Testis (tissue), 3 donors: ENCODE results near the gene SPIRE2. TPM values are rescaled to one million over a fixed set of nuclear protein-coding genes. Genes with fewer than 3 reads are reported as not detected.

Experiments used
- DNase-seq: peaks from one replicate; pipeline ENCODE4 v3.0.0-alpha.2; 2019
- H3K27ac ChIP-seq, 2 donors: fragments of 200-600 bp; sonication (generic); one replicate each; pipeline ENCODE4 v1.5.1; 2019
- H3K27me3 ChIP-seq: fragments of 200-600 bp; sonication (generic); one replicate; pipeline ENCODE4 v1.5.1; 2019
- H3K36me3 ChIP-seq: fragments of 200-600 bp; sonication (generic); one replicate; pipeline ENCODE4 v1.5.1; 2017; ENCODE audit warnings: low read depth; ENCODE audit errors: missing control alignments
- H3K4me1 ChIP-seq: fragments of 200-600 bp; sonication (generic); one replicate; pipeline ENCODE4 v1.5.1; 2019
- H3K4me3 ChIP-seq, 2 donors: fragments of 200-600 bp; sonication (generic); one replicate each; pipeline ENCODE4 v1.5.1; 2017 to 2019
- H3K9me3 ChIP-seq: fragments of 200-600 bp; sonication (generic); one replicate; pipeline ENCODE4 v1.5.1; 2017
- POLR2A ChIP-seq: fragments of 450-650 bp; IDR thresholded peaks from one replicate; pipeline ENCODE4 v1.6.1; 2017; ENCODE audit warnings: antibody characterized with exemption, mild to moderate bottlenecking, moderate library complexity
- WGBS, 2 donors: methylation state at CpG; one replicate each; pipeline ENCODE4 v1.1.5; 2018; 5-methylcytosine and 5-hydroxymethylcytosine counted together
- intact Hi-C: fragments of 100-400 bp; cut with DNase I; formaldehyde crosslinking; loops from one replicate; pipeline ENCODE4 v1.15.1; 2023; ENCODE audit warnings: low total_unique reads
- polyA plus RNA-seq: library from polyadenylated mRNA; stranded (reverse); fragments of 350-450 nt; fragmentation: Illumina TruSeq; extraction: RNeasy Lipid Tissue Mini Kit (QIAGEN cat#74804); gene quantifications from one replicate; pipeline ENCODE4 v1.2.3, GENCODE V29; 2014; ENCODE audit warnings: low read depth, low replicate concordance; ENCODE audit not compliant: insufficient read depth
- total RNA-seq, 2 donors: library from RNA; depleted of rRNA; stranded (reverse); fragments of >200 nt; gene quantifications; one replicate each; pipeline ENCODE4 v1.2.3, GENCODE V29; 2016
- TF ChIP-seq, protein P1 (sequence below), 3 experiments: fragments of 450-650 bp in 2 of 3; fragments of 200-600 bp in 1 of 3; sonication (generic) in 1 of 3; IDR thresholded peaks; one replicate each; pipeline ENCODE4 v1.5.1; 2016 to 2019; ENCODE audit warnings: antibody characterized with exemption in 3 of 3, mild to moderate bottlenecking in 2 of 3, moderate library complexity in 1 of 3

The SPIRE2 gene
- total and polyA plus RNA-seq, 3 donors from 2014 or later, result 11.5 to 31.3 (median 20.9) TPM

DNA sequence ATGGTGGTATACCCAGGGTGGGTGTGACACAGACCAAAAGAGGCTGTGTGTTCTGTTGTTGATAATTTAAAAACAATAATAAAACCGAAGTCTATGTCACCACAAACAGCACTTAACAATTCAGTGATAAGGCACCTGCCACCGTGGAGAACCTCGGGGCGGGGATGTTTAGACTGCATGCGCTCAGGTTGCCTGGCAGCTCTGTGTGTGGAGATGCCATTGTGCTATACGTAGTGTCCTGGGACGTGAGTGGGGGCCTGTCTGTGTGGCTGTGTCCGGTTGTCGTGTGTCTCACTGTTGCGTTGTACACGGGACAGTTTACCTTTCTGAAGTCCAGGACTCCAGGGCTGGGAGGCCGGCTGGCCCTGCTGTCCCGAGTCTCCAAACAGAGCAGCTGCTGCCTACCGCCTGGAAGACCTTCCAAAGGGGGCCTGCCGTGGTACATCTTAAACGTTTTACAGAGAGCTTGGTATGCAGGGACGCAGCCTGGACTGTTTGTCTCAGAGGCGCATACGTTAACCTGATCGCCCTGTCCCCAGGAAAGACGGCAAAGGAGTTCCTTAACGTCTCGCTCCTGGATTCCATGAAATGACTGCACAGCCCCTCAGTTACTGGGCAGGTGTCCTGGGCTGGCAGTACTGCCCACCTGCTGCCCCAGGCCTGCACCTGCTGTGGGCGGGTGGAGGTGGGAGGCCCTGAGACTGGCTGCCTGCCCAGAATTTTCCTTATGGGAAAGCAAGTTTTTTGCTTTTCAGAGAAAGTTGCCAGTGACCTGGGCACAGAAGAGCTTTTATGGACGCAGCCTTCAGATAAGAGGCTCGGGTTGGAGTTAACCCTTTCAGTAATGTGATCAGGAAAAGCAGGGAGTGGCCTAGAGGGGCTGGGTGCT, 19.0 kb downstream of the SPIRE2 start:
- Histone ChIP-seq H3K36me3 (no peaks in the 10 kb centered on the region), H3K4me3 (no peak overlapping the region)
- DNase-seq, result no peak

GRCh38 chr16:89847940-89848297, 19.6 kb downstream of the SPIRE2 start:
- Histone ChIP-seq H3K27me3 (no peaks in the 10 kb centered on the region), H3K27ac (no peak overlapping the region), H3K9me3 (no peaks in the 10 kb centered on the region), H3K4me1 (peaks cover 5% of the 10 kb centered on the region), H3K4me3 (no peak overlapping the region), H3K36me3 (no peaks in the 10 kb centered on the region)
- no peak for DNase-seq
- TF ChIP-seq, protein P1, sequence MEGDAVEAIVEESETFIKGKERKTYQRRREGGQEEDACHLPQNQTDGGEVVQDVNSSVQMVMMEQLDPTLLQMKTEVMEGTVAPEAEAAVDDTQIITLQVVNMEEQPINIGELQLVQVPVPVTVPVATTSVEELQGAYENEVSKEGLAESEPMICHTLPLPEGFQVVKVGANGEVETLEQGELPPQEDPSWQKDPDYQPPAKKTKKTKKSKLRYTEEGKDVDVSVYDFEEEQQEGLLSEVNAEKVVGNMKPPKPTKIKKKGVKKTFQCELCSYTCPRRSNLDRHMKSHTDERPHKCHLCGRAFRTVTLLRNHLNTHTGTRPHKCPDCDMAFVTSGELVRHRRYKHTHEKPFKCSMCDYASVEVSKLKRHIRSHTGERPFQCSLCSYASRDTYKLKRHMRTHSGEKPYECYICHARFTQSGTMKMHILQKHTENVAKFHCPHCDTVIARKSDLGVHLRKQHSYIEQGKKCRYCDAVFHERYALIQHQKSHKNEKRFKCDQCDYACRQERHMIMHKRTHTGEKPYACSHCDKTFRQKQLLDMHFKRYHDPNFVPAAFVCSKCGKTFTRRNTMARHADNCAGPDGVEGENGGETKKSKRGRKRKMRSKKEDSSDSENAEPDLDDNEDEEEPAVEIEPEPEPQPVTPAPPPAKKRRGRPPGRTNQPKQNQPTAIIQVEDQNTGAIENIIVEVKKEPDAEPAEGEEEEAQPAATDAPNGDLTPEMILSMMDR (IDR thresholded peaks at IDR 0.05), result no peak
- TF ChIP-seq POLR2A, result no peak
- 58 to 60% methylated on average over 14 of the region's 14 CpGs for WGBS, 2 donors
- intact Hi-C loops, result no loop called here

More for the DNA sequence above, 19.0 kb downstream of the SPIRE2 start:
- Histone ChIP-seq H3K27me3 (no peaks in the 10 kb centered on the region), H3K4me1 (peaks cover 5% of the 10 kb centered on the region), H3K27ac (no peak overlapping the region), H3K9me3 (no peaks in the 10 kb centered on the region)
- intact Hi-C loops, result no loop called here
- WGBS, 2 donors, result 63 to 73% methylated on average over 24 to 26 of the region's 26 CpGs
- TF ChIP-seq POLR2A, result no peak
- TF ChIP-seq, protein P1 (IDR thresholded peaks at IDR 0.05), result no peak

DNA sequence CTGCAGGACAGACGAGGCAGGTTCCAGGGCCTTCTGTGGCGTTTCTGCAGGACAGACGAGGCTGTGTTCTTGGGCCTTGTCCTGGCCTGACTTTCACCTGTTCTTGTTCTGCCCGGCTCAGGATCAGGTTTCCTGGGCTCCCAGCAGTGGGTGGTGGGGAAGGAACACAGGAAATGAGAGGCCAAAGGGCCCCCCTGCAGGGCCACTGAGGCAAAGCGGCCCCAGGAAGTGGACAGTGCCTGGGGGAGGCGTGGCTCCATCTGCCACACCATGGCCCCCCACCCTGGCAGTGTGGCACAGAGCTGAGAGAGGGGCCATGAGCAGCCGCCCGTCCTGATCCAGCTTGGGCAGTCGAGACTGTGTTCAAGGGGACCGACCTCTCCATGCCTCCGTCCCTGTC, 20.7 kb downstream of the SPIRE2 start:
- no peak overlapping the region for H3K27ac ChIP-seq
- no peak overlapping the region for H3K4me3 ChIP-seq
- intact Hi-C loops, result no loop called here
- no peaks in the 10 kb centered on the region for H3K36me3 ChIP-seq
- H3K9me3 ChIP-seq, result no peaks in the 10 kb centered on the region
- no peak for DNase-seq
- 89 to 90% methylated on average over 8 to 11 of the region's 11 CpGs for WGBS, 2 donors
- H3K4me1 ChIP-seq, result peaks cover 5% of the 10 kb centered on the region
- no peaks in the 10 kb centered on the region for H3K27me3 ChIP-seq
- TF ChIP-seq, protein P1 (IDR thresholded peaks at IDR 0.05), result no peak
- no peak for TF ChIP-seq POLR2A

DNA sequence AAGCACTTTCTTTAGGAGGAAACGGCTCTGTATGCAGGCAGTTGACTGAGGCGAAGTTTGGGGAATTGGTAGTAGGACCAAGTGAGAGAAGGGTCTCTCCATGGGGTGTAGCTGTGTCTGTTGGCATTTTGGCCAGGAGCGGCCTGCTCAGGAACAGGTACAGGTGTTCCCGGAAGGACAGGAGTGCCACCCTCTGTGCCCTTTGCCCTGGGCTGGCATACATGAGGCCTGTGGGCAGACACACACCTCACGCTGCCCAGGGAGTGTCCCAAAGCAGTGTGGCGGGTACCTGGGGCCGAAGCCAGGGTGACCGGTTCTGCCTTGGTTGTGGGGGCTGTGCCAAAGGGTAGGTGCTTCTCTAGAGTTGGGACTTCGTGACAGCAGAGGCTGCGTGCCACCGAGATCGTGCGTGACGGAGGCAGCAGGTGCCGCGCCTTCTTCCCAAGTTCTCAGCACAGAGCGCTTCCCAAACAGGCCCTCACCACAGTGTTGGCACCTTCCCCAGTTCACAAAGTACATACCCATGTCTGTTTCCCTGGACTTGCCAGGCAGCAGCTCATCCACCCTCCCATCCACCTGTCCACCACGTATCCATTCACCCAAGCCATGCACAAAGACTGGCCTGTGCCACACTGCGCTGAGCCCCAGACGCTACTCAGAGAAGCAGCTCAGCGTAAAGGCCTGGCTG, 25.2 kb downstream of the SPIRE2 start:
- H3K4me3 ChIP-seq, result no peak overlapping the region
- no peaks in the 10 kb centered on the region for H3K4me1 ChIP-seq
- DNase-seq, result no peak
- WGBS, 2 donors, result 94 to 95% methylated on average over 12 to 21 of the region's 21 CpGs
- intact Hi-C loops, result no loop called here
- no peak overlapping the region for H3K27ac ChIP-seq
- no peak for TF ChIP-seq POLR2A
- TF ChIP-seq, protein P1 (IDR thresholded peaks at IDR 0.05), result no peak
- no peaks in the 10 kb centered on the region for H3K27me3 ChIP-seq
- no peaks in the 10 kb centered on the region for H3K9me3 ChIP-seq
- no peaks in the 10 kb centered on the region for H3K36me3 ChIP-seq
